NCI-H2196 treated with DMSO at 0.1 percent for 48 hours (cell line): ENCODE measurements around the gene KRT20.
A peak's percentile ranks its signal among the peaks of the same experiment; 100 is the strongest.
"Not testable (repeated sequence)": the region's sequence is repeated elsewhere in the genome, so short reads cannot be mapped to it uniquely, and the experiment has no call there.

ENCODE experiments used
- DNase-seq: peaks from one replicate; lab custom pipeline; 2025; ENCODE audit not compliant: unreplicated experiment; lab: John Stamatoyannopoulos, UW

KRT20 gene

GRCh38 chr17:40884708-40885512 is at the start of gene KRT20:
Gene KRT20 (minus strand): TSS chr17:40885242. CDS start chr17:40885185, 57 bp downstream.
- no peak for DNase-seq

GRCh38 chr17:40932608-40933007 is 47.6 kb upstream of the KRT20 start:
- DNase-seq: no peak

- DNase-seq: no peak
Measured at GRCh38 chr17:40931311-40931710, 46.3 kb upstream of the KRT20 start.

- no peak for DNase-seq
Measured at GRCh38 chr17:40926341-40926740, 41.3 kb upstream of the KRT20 start.

GRCh38 chr17:40922239-40922638 is 37.2 kb upstream of the KRT20 start:
- DNase-seq: no peak

GRCh38 chr17:40921026-40921425 is 36.0 kb upstream of the KRT20 start:
- DNase-seq: no peak

- DNase-seq: not testable (repeated sequence)
Measured at GRCh38 chr17:40917116-40917515, 32.1 kb upstream of the KRT20 start.

- no peak for DNase-seq
Measured at GRCh38 chr17:40916366-40916765, 31.3 kb upstream of the KRT20 start.

GRCh38 chr17:40915721-40916256 is 30.7 kb upstream of the KRT20 start:
- DNase-seq: no peak

GRCh38 chr17:40915199-40915661 is 30.2 kb upstream of the KRT20 start:
- DNase-seq: no peak

GRCh38 chr17:40914075-40914855 is 29.2 kb upstream of the KRT20 start:
- no peak for DNase-seq

GRCh38 chr17:40912486-40913210 is 27.6 kb upstream of the KRT20 start:
- DNase-seq: no peak

- DNase-seq: no peak
Measured at GRCh38 chr17:40910441-40910841, 25.4 kb upstream of the KRT20 start.

GRCh38 chr17:40909755-40910154 is 24.7 kb upstream of the KRT20 start:
- no peak for DNase-seq

GRCh38 chr17:40909351-40909750 is 24.3 kb upstream of the KRT20 start:
- DNase-seq: peak; percentile 70

GRCh38 chr17:40906613-40907012 is 21.6 kb upstream of the KRT20 start:
- DNase-seq: no peak

GRCh38 chr17:40905370-40905769 is 20.3 kb upstream of the KRT20 start:
- no peak for DNase-seq

GRCh38 chr17:40903129-40903847 is 18.2 kb upstream of the KRT20 start:
- no peak for DNase-seq

GRCh38 chr17:40902498-40902897 is 17.5 kb upstream of the KRT20 start:
- no peak for DNase-seq

- DNase-seq: no peak
Measured at GRCh38 chr17:40901981-40902474, 17.0 kb upstream of the KRT20 start.
